K562 (cell line): ENCODE results near the gene FGGY. TPM values are rescaled to one million over a fixed set of nuclear protein-coding genes. Genes with fewer than 3 reads are reported as not detected.

Experiments used
- ATF7 ChIP-seq: fragments of 450-650 bp; IDR thresholded peaks from 2 replicates; pipeline ENCODE4 v1.7.1; 2014; ENCODE audit warnings: mild to moderate bottlenecking, moderate library complexity
- ZNF668 ChIP-seq: fragments of 250-450 bp; sonication (Bioruptor Pico); IDR thresholded peaks from 2 replicates; pipeline ENCODE4 v1.8.0; 2022; ENCODE audit warnings: mild to moderate bottlenecking, inconsistent platforms
- polyA plus RNA-seq, 8 experiments: library from polyadenylated mRNA; depleted of rRNA in 4 of 8; stranded (reverse) in 5 of 8; unstranded in 3 of 8; fragments of >200 nt; fragmentation: Nextera tagmentation in 2 of 8; fragmentation: Illumina TruSeq in 1 of 8; extraction: Ambion mirVana in 2 of 8; extraction: Trizol in 1 of 8; gene quantifications; 2 replicates each; pipeline versions ENCODE4 v1.2.1 to v1.2.3, GENCODE V29; 2011 to 2014; ENCODE audit warnings: inconsistent platforms in 1 of 8, missing spikeins in 1 of 8
- total RNA-seq, 7 experiments: library from RNA; depleted of rRNA in 6 of 7; stranded (reverse); fragments of >200 nt in 6 of 7; fragmentation: Illumina TruSeq in 2 of 7; extraction: Trizol in 2 of 7; gene quantifications; 2 replicates each; pipeline versions ENCODE4 v1.2.1 to v1.2.3, GENCODE V29; 2011 to 2021; ENCODE audit warnings: low replicate concordance in 1 of 7
- TF ChIP-seq, protein P1 (sequence below), 2 experiments: fragments of 450-650 bp in 1 of 2; sonication (generic) in 1 of 2; formaldehyde crosslinking in 1 of 2; IDR thresholded peaks; 2 replicates each; pipeline versions ENCODE4 v1.7.1 to v1.9.0; 2016 to 2022; ENCODE audit warnings: inconsistent platforms in 1 of 2, mild to moderate bottlenecking in 1 of 2, missing genetic modification reagents in 1 of 2

The FGGY gene
- total and polyA plus RNA-seq, 9 of the 15 experiments (the other 6 are each of a cell fraction or from before 2014, with no cell fraction given), result 9.7 to 19.2 (median 12.6) TPM

- TF ChIP-seq, protein P1, sequence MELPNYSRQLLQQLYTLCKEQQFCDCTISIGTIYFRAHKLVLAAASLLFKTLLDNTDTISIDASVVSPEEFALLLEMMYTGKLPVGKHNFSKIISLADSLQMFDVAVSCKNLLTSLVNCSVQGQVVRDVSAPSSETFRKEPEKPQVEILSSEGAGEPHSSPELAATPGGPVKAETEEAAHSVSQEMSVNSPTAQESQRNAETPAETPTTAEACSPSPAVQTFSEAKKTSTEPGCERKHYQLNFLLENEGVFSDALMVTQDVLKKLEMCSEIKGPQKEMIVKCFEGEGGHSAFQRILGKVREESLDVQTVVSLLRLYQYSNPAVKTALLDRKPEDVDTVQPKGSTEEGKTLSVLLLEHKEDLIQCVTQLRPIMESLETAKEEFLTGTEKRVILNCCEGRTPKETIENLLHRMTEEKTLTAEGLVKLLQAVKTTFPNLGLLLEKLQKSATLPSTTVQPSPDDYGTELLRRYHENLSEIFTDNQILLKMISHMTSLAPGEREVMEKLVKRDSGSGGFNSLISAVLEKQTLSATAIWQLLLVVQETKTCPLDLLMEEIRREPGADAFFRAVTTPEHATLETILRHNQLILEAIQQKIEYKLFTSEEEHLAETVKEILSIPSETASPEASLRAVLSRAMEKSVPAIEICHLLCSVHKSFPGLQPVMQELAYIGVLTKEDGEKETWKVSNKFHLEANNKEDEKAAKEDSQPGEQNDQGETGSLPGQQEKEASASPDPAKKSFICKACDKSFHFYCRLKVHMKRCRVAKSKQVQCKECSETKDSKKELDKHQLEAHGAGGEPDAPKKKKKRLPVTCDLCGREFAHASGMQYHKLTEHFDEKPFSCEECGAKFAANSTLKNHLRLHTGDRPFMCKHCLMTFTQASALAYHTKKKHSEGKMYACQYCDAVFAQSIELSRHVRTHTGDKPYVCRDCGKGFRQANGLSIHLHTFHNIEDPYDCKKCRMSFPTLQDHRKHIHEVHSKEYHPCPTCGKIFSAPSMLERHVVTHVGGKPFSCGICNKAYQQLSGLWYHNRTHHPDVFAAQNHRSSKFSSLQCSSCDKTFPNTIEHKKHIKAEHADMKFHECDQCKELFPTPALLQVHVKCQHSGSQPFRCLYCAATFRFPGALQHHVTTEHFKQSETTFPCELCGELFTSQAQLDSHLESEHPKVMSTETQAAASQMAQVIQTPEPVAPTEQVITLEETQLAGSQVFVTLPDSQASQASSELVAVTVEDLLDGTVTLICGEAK (IDR thresholded peaks at IDR 0.05), result no peak
- TF ChIP-seq, protein P1 (CRISPR knock-in tag; IDR thresholded peaks at IDR 0.05), result no peak
- TF ChIP-seq ZNF668 (CRISPR knock-in tag) (no peak), ATF7 (no peak)
- TF ChIP-seq, all 486 proteins: peak for 0
Measured at GRCh38 chr1:59262631-59263030, 34.3 kb upstream of the FGGY start (continued).
